PFSK-1 (cell line): Measurements from ENCODE around the gene P4HB.

Experiments used
- FOXP2 ChIP-seq: optimal IDR thresholded peaks from 2 replicates; pipeline ENCODE3; 2011; ENCODE audit warnings: borderline replicate concordance, control low read depth, inconsistent platforms; ENCODE audit not compliant: insufficient read depth; ENCODE audit errors: extremely low read length, extremely low read depth
- POLR2AphosphoS5 ChIP-seq: IDR thresholded peaks from 2 replicates; pipeline ENCODE4 v1.6.1; 2012; ENCODE audit warnings: low read depth, mild to moderate bottlenecking, control low read depth, low read length, moderate library complexity
- SIN3A ChIP-seq: IDR thresholded peaks from 2 replicates; pipeline ENCODE4 v1.6.1; 2012; ENCODE audit warnings: mild to moderate bottlenecking, low read length, moderate library complexity, borderline replicate concordance; ENCODE audit not compliant: insufficient read depth
- TAF1 ChIP-seq: IDR thresholded peaks from 2 replicates; pipeline ENCODE4 v1.6.1; 2012; ENCODE audit warnings: low read length, control low read depth, borderline replicate concordance; ENCODE audit not compliant: insufficient read depth
- TF ChIP-seq, protein P1 (sequence below), 2 experiments: IDR thresholded peaks; 2 replicates each; pipeline versions ENCODE4 v1.6.1 to v1.8.0; 2011 to 2012; ENCODE audit warnings: low read depth in 2 of 2, low read length in 2 of 2, control low read depth in 1 of 2, inconsistent platforms in 1 of 2, mild to moderate bottlenecking in 1 of 2, moderate library complexity in 1 of 2; ENCODE audit not compliant: insufficient read depth in 1 of 2

DNA sequence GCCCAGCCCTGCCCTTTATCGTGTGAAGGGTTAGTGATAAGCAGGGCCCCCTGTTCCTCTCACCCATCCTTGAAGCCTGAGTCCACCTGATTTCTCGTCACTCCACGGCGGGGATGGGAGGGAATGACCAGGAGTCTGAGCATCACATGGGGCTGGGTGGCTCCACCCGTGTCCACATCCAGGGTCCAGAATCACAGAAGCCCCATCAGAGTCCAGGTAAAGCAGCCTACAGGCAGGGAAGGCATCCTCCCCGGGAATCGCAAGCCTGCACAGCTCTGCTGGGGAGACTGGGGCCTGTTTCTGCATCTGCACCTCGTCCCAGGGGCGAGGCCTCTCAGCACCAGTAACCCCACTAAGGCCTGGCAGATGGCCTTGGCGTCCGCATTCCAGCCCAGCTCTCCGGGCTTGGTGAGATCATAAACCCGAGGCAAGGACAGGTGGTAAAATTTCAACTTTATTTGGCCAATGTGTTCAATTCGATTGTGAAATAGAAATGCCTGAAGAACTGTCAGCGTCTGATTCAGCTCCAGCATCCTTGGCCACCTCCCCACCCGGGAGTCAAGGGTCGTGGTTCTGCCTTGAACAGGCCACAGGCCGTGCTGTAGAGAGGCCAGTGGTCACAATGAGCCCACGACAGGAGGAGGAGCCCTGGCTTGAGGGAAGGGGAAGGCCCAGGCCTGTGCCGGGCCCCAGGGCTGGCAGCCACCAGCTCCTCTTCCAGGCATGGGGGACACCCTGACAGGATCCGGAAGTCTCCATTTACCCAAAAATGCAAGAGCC lies 17.4 kb downstream of the P4HB start:
- TF ChIP-seq TAF1 (no peak), POLR2AphosphoS5 (no peak; the same call in 1 of the 2 replicates), SIN3A (no peak), FOXP2 (no peak)
- TF ChIP-seq, protein P1, sequence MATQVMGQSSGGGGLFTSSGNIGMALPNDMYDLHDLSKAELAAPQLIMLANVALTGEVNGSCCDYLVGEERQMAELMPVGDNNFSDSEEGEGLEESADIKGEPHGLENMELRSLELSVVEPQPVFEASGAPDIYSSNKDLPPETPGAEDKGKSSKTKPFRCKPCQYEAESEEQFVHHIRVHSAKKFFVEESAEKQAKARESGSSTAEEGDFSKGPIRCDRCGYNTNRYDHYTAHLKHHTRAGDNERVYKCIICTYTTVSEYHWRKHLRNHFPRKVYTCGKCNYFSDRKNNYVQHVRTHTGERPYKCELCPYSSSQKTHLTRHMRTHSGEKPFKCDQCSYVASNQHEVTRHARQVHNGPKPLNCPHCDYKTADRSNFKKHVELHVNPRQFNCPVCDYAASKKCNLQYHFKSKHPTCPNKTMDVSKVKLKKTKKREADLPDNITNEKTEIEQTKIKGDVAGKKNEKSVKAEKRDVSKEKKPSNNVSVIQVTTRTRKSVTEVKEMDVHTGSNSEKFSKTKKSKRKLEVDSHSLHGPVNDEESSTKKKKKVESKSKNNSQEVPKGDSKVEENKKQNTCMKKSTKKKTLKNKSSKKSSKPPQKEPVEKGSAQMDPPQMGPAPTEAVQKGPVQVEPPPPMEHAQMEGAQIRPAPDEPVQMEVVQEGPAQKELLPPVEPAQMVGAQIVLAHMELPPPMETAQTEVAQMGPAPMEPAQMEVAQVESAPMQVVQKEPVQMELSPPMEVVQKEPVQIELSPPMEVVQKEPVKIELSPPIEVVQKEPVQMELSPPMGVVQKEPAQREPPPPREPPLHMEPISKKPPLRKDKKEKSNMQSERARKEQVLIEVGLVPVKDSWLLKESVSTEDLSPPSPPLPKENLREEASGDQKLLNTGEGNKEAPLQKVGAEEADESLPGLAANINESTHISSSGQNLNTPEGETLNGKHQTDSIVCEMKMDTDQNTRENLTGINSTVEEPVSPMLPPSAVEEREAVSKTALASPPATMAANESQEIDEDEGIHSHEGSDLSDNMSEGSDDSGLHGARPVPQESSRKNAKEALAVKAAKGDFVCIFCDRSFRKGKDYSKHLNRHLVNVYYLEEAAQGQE (IDR thresholded peaks at IDR 0.05; ENCODE audit: insufficient read depth in 1 of 2, low read depth in 2 of 2, low read length in 2 of 2), result no peak
